Adipose tissue (tissue), 3 donors: ENCODE data around the gene ELP5. TPM values are rescaled to one million over a fixed set of nuclear protein-coding genes. Genes with fewer than 3 reads are reported as not detected.

Experiments
- H3K27ac ChIP-seq: one replicate; pipeline ENCODE4 v1.5.1; 2013; ENCODE audit warnings: low read depth, low read length
- WGBS, 3 donors: extraction: QIAGEN DNeasy Blood & Tissue Kit; methylation state at CpG; one replicate each; pipeline ENCODE4 v1.1.7; 2013; 5-methylcytosine and 5-hydroxymethylcytosine counted together
- polyA plus RNA-seq, 3 donors: library from polyadenylated mRNA; stranded (reverse); fragments of 200-250 nt; gene quantifications; one replicate each; pipeline ENCODE4 v1.2.3, GENCODE V29; 2013
- donor health status: healthy with polysubstance abuse.
- donor health status: Bipolar disorder and iron deficiency.
- donor health status: healthy.

Gene ELP5
- polyA plus RNA-seq, 3 donors, result 19.0 to 64.1 (median 40.3) TPM

DNA sequence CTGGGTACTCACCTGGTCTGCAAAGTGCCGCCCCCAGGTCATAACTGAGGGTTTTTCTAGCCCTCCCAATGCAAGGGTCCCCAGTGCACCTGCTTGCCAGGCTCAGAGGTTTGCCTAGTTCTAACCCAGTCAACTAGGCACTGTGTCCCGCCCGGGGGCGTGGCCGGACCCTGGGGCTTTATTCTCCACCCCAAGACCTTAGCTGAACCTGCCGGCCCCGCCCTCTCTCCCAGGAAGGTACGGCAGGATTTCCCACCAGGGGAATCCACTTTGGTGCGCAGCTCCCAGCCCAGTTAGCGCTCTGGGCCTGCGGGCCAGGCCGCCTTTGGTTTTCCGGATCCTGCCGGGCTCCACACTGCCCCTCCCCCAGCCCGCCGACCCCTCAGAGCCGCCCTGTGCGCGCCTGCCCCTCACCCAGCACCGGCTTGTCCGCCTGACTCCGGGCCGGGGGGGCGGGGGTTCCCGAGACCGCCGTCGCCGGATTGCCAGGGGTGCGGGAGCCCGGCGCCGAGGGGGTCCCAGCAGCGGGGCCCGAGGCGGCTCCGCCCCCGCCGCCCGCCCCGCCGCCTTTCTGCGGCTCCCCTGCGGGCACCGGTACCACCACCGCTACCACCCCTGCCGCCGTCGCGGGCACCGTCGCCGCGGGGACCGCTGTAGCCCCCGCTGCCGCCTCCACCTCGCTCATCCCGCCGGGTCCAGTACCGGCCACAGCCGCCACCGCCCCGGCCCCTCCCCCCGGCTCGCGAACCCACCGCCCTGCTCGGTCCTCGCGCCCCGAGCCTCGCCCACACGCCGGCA lies 42.0 kb downstream of the ELP5 start:
- WGBS, 3 donors, result 4 to 11% (median 6%) methylated on average over 27 to 71 of the region's 75 CpGs
- no peak overlapping the region for H3K27ac ChIP-seq

DNA sequence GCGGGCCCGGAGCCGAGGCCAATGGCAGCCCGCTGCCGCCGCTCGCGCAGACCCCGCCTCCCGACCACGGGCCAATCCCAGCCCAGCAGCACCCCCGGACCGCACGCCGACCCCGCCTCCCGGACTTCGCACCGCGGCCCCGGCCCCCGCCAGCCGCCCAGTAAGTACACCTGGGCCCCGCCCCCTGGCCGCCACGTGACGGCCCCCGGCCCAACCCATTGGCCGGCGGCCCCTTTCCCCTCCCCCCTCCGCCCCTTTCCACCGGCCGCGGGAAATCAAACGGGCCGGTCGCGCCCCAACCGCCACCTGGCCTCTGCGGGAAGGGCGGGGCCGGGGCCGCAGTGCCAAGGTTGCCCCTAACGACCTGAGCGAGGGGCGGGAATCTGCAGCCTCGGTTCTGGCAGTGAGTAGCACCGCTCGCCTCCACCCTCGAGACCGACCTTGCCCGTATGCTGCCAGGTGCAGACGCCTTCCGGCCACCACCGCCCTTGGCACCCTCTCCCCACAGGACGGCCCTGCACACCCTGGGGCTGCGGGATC lies 42.7 kb downstream of the ELP5 start, which contains the start of gene YBX2:
YBX2 (minus strand) TSS at position 26 of the 540 bp plus-strand sequence. CDS start 139 bp downstream, outside the sequence.
- WGBS, 3 donors, result 1 to 2% (median 2%) methylated on average over 47 to 57 of the region's 57 CpGs
- no peak within 1 kb of the TSS for H3K27ac ChIP-seq

DNA sequence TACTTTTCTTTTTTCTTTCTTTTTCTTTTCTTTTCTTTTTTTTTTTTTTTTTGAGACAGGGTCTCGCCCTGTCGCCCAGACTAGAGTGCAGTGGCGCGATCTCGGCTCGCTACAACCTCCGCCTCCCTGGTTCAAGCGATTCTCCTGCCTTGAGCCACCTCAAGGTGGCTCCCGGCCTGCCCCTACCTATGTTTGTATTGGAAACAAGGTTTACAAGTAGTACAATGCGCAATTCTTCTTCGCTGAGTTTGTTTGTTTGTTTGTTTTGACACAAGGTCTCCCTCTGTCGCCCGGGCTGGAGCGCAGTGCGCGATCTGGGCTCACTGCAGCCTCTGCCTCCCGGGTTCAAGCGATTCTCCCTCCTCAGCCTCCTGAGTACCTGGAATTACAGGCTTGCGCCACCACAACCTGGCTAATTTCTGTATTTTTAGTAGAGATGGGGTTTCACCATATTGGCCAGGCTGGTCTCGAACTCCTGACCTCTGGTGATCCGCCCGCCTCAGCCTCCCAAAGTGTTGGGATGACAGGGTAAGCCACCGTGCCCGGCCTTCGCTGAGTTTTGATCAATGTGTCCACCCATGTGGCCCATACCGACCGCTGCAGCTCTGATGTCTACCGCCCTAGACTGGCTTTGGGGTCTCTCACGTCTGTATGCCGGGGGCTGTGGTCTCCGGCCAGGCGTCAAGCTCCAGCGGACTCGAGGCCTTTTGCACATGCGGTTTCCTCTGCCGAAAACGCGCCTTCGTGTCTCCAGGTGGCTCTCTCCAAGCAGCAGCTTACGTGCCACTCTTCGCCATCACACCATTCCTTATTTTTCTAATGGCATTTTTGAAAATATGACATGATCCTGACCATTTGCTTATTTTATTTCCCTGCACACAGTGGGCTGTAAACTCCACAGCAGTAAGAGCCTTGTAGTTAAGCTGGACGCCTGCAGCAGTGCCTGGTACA lies 43.5 kb downstream of the ELP5 start:
- 55 to 61% (median 57%) methylated on average over 42 of the region's 42 CpGs for WGBS, 3 donors
- no peak overlapping the region for H3K27ac ChIP-seq

DNA sequence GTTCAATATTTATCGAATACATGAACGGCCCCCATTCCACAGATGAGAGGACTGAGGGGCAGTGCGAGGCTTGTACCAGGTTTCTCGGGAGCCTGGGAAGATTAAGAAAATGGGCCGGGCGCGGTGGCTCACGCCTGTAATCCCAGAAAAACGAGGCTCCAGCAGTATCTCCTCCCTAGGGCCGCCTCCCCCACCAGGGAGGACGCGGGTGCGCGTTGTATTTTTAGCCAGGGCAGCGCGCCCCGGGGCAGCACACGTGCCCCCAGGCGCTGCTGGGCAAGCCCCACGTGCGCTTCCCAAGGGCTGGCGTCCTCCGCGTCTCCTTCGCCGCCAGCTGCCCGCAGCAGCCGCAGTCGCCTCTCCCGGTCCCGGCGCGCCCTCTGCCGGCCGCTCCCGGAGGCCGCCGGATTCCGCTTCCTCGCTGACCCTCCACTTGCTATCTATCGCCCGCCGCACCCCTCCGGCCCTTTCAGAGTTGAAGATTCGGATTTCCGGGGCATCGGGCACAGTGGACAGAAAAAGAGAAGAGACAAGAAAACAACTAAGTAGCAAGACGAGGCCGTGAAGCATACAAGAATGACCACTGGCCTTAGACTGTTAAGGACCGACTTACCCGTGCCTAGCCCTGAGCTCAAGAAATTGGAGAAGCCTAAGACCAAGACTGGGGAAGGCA lies 44.3 kb downstream of the ELP5 start:
- 3 to 4% (median 3%) methylated on average over 50 to 51 of the region's 51 CpGs for WGBS, 3 donors

DNA sequence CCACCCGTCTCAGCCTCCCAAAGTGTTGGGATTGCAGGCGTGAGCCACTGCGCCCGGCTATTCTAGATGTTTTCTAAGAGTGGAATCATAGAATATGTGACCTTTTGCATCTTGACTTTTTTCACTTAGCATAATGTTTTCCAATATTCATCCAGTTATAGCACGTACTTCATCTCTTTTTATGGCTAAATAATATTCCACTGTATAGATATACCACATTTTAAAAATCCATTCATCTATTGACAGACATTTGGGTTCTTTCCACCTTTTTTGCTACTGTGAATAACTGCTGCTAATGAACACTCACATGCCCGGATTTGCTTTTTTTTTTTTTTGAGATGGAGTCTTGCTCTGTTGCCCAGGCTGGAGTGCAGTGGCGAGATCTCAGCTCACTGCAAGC lies 52.2 kb downstream of the ELP5 start:
- no peak overlapping the region for H3K27ac ChIP-seq
- 94 to 98% (median 95%) methylated on average over 7 of the region's 7 CpGs for WGBS, 3 donors

More for the DNA sequence above, 44.3 kb downstream of the ELP5 start:
- H3K27ac ChIP-seq, result no peak overlapping the region

DNA sequence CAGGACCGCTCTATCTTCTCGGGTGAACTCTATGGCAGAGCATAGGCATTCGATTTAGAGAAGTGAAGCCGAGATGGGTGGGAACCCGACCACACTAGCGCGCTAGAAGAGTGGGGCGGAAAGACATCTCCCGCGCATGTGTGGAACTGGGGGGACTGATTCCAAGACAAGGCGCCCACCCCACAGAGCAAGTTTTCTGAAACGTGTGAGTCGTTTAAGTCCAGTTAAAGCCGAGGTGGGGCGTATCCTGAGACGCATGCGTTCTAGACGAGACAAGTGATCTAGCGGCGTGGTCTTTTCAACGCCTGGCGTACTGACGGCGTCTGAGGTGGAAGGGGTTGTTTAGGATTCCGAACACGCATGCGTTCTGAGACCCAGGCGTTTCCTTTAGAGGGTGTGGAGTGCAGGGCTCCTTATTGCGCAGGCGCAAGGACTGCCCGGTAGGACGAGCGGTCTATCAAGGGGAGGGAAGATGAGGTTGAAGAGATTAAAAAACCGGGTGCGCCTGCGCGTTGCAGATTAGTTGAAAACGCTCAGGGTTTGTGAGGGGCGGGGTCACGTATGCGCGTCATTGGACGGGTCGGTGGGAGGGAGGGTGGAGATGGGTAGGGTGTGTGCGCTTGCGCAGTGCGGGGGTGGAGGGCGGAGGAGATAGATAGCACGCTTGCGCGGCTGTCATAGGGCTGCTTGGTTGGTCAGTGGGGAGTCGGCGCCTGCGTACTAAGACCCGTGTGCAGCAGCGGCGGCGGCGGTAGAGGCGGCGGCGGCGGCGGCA lies 55.1 kb downstream of the ELP5 start, which contains the start of gene EIF5A:
EIF5A (plus strand) TSS at position 718 of the 775 bp plus-strand sequence. CDS start 2,008 bp downstream, outside the sequence.
- H3K27ac ChIP-seq, result peak within 1 kb of the TSS; percentile 82
- WGBS, 3 donors, result 0 to 1% (median 1%) methylated on average over 64 of the region's 64 CpGs

DNA sequence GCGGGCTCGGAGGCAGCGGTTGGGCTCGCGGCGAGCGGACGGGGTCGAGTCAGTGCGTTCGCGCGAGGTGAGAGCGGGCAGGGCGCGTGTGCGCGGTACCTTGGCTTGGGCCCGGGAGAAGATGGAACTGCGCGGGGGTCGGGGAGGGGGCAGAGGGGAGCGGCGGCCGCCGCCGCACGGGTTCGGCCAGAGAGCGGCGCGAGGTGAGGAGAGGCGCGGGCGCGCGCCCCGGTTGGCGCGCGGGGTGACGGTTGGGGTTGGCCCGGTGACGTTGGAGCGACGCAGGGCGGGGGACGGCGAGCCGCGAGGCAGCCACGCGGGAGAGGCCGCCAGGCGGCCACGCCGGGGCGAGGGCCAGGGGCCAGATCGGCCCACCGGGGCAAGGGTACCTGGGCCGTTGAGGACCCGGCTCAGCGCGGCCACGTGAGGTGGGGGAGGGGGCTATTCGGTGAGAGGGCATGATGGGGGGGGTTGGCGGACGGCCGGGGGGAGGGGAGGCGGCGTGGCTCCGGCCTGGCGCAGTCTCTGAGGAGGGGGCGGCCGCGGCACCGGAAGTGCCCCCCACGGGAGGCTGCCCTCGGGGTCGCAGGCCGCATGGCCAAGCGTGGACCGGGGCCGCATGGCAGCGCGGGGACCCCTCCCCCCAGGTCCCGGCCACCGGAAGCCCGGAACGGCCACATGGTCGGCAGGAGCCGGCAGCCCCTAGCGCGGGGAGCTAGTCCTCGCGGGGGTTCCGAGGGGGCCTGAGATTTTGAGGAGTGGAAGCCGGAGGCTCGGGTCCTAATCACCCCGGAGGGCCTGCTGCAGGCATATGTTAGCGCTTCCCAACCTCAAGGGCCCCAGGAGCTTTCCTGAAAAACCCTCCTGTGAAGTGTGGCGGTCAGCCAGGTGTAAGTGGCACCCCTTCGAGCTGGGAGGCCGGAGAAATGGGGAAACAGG lies 55.9 kb downstream of the ELP5 start:
- peak overlapping the region; percentile 82 for H3K27ac ChIP-seq
- 0 to 1% (median 0%) methylated on average over 78 to 102 of the region's 104 CpGs for WGBS, 3 donors

DNA sequence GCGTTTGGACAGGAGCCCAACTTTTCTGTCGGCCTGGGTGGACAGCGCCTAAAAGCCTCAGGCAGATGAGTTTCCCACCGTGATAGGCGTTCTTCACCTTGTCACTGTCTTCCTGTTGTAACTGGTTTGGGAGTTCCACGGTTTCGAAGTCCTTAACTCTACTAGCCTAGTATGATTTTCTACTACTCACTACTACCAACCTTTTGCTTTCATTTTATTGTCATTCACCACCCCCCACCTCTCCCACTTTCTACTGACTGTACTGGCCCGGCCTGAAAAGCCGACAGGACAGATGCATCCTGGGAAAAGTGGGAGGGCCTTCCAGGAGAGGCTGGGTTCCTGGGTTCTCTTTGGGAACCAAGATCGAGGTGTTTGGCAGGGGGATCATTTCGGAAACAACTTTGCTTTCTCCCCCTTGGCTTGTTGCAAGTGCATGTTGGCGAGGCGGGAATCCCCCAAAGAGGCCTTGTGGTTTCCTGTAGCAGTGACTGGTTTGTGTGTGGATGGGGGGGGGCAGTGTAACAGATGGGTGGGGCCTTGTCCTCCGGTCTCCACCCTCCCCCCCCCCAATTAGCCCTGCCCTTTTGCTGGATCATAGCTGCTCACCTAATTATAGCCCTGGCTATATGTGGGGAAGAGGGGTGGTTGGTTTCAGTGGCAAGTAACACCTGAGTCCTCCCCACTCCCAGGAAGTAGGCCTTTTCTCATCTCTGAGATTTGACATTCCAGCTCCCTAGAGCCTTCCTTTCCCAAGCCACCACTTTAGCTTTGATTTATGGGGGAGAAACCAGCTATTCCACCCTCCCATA lies 56.8 kb downstream of the ELP5 start:
- WGBS, 3 donors, result 0 to 2% (median 0%) methylated on average over 14 of the region's 14 CpGs
- H3K27ac ChIP-seq, result peak overlapping the region; percentile 82

Other genes starting within 250 kb of the ELP5 start
- gene RNASEK, start 239.6 kb upstream of the ELP5 start, polyA plus RNA-seq, result 100 to 1,000 TPM; 133 to 384 (median 349) TPM
- gene BCL6B, start 229.2 kb upstream of the ELP5 start, polyA plus RNA-seq, result 10 to 100 TPM in 2 of 3 donors, 1 to 10 TPM in 1; 3.1 to 23.0 (median 16.6) TPM
- gene SLC16A13, start 216.2 kb upstream of the ELP5 start, polyA plus RNA-seq, result 1 to 10 TPM in 2 of 3 donors, under 1 TPM in 1; 0.89 to 2.4 (median 1.8) TPM
- 1 to 10 TPM; 2.2 to 9.7 (median 2.5) TPM for gene SLC16A11, start 208.1 kb upstream of the ELP5 start, polyA plus RNA-seq
- 10 to 100 TPM in 1 of 3 donors, 1 to 10 TPM in 2; 1.3 to 16.1 (median 8.8) TPM for gene CLEC10A, start 172.0 kb upstream of the ELP5 start, polyA plus RNA-seq
- 1 to 10 TPM in 2 of 3 donors, under 1 TPM in 1; 0.37 to 4.3 (median 1.9) TPM for gene ASGR2, start 137.4 kb upstream of the ELP5 start, polyA plus RNA-seq
- gene ASGR1, start 72.8 kb upstream of the ELP5 start, polyA plus RNA-seq, result 1 to 10 TPM; 1.0 to 3.4 (median 2.5) TPM
- gene DLG4, start 32.4 kb upstream of the ELP5 start, polyA plus RNA-seq, result 10 to 100 TPM in 1 of 3 donors, 1 to 10 TPM in 2; 3.3 to 26.3 (median 5.5) TPM
- 100 to 1,000 TPM; 563 to 988 (median 674) TPM for gene ACADVL, start 32.3 kb upstream of the ELP5 start, polyA plus RNA-seq
- gene DVL2, start 17.7 kb upstream of the ELP5 start, polyA plus RNA-seq, result 10 to 100 TPM in 2 of 3 donors, 1 to 10 TPM in 1; 9.9 to 31.3 (median 17.2) TPM
- gene PHF23, start 12.8 kb upstream of the ELP5 start, polyA plus RNA-seq, result 10 to 100 TPM; 11.5 to 29.4 (median 24.4) TPM
- gene GABARAP, start 9.8 kb upstream of the ELP5 start, polyA plus RNA-seq, result 1,000 to 10,000 TPM in 1 of 3 donors, 100 to 1,000 TPM in 2; 485 to 1,093 (median 668) TPM
- gene CTDNEP1, start 481 bp upstream of the ELP5 start, polyA plus RNA-seq, result 10 to 100 TPM; 53.1 to 94.1 (median 91.8) TPM
- gene CLDN7, start 10.3 kb downstream of the ELP5 start, polyA plus RNA-seq, result 10 to 100 TPM in 1 of 3 donors, 1 to 10 TPM in 2; 4.8 to 88.9 (median 6.7) TPM
- 10 to 100 TPM; 10.2 to 41.8 (median 31.4) TPM for gene SLC2A4, start 29.5 kb downstream of the ELP5 start, polyA plus RNA-seq
- gene YBX2, start 42.4 kb downstream of the ELP5 start, polyA plus RNA-seq, result 1 to 10 TPM in 2 of 3 donors, under 1 TPM in 1; 0.95 to 6.0 (median 2.2) TPM
- 100 to 1,000 TPM; 204 to 587 (median 428) TPM for gene EIF5A, start 55.4 kb downstream of the ELP5 start, polyA plus RNA-seq
- gene GPS2, start 63.1 kb downstream of the ELP5 start, polyA plus RNA-seq, result 10 to 100 TPM; 40.1 to 55.5 (median 47.5) TPM
- 10 to 100 TPM; 11.8 to 25.2 (median 17.9) TPM for gene NEURL4, start 77.1 kb downstream of the ELP5 start, polyA plus RNA-seq
- gene ACAP1, start 84.3 kb downstream of the ELP5 start, polyA plus RNA-seq, result 10 to 100 TPM in 1 of 3 donors, 1 to 10 TPM in 2; 4.0 to 12.7 (median 5.2) TPM
- 10 to 100 TPM in 1 of 3 donors, 1 to 10 TPM in 2; 6.3 to 11.2 (median 9.9) TPM for gene KCTD11, start 99.9 kb downstream of the ELP5 start, polyA plus RNA-seq
- not detected for gene TMEM95, start 102.9 kb downstream of the ELP5 start, polyA plus RNA-seq
- 1 to 10 TPM; 2.1 to 8.0 (median 5.5) TPM for gene TNK1, start 128.9 kb downstream of the ELP5 start, polyA plus RNA-seq
- 10 to 100 TPM; 15.1 to 48.2 (median 42.3) TPM for gene PLSCR3, start 142.3 kb downstream of the ELP5 start, polyA plus RNA-seq
- 100 to 1,000 TPM in 2 of 3 donors, 10 to 100 TPM in 1; 86.0 to 252 (median 173) TPM for gene TMEM256, start 151.9 kb downstream of the ELP5 start, polyA plus RNA-seq
- gene NLGN2, start 155.6 kb downstream of the ELP5 start, polyA plus RNA-seq, result 10 to 100 TPM in 2 of 3 donors, 1 to 10 TPM in 1; 2.9 to 11.4 (median 10.5) TPM
- not detected for gene SPEM1, start 168.1 kb downstream of the ELP5 start, polyA plus RNA-seq
- not detected for gene SPEM2, start 173.4 kb downstream of the ELP5 start, polyA plus RNA-seq
- not detected for gene SPEM3, start 176.6 kb downstream of the ELP5 start, polyA plus RNA-seq
- 1 to 10 TPM in 2 of 3 donors, under 1 TPM in 1; 0.79 to 5.2 (median 1.9) TPM for gene TMEM102, start 183.2 kb downstream of the ELP5 start, polyA plus RNA-seq
- gene FGF11, start 187.3 kb downstream of the ELP5 start, polyA plus RNA-seq, result 1 to 10 TPM in 1 of 3 donors, under 1 TPM in 2; 0.28 to 4.6 (median 0.86) TPM
- gene CHRNB1, start 192.8 kb downstream of the ELP5 start, polyA plus RNA-seq, result 10 to 100 TPM in 2 of 3 donors, 1 to 10 TPM in 1; 5.0 to 14.2 (median 12.7) TPM
- 10 to 100 TPM; 17.4 to 45.0 (median 32.9) TPM for gene ZBTB4, start 227.4 kb downstream of the ELP5 start, polyA plus RNA-seq
- gene SLC35G6, start 229.2 kb downstream of the ELP5 start, polyA plus RNA-seq, result not detected
- gene POLR2A, start 232.2 kb downstream of the ELP5 start, polyA plus RNA-seq, result 10 to 100 TPM; 20.9 to 35.4 (median 24.6) TPM